ENCODE measurements around the gene FSTL3.

DNA sequence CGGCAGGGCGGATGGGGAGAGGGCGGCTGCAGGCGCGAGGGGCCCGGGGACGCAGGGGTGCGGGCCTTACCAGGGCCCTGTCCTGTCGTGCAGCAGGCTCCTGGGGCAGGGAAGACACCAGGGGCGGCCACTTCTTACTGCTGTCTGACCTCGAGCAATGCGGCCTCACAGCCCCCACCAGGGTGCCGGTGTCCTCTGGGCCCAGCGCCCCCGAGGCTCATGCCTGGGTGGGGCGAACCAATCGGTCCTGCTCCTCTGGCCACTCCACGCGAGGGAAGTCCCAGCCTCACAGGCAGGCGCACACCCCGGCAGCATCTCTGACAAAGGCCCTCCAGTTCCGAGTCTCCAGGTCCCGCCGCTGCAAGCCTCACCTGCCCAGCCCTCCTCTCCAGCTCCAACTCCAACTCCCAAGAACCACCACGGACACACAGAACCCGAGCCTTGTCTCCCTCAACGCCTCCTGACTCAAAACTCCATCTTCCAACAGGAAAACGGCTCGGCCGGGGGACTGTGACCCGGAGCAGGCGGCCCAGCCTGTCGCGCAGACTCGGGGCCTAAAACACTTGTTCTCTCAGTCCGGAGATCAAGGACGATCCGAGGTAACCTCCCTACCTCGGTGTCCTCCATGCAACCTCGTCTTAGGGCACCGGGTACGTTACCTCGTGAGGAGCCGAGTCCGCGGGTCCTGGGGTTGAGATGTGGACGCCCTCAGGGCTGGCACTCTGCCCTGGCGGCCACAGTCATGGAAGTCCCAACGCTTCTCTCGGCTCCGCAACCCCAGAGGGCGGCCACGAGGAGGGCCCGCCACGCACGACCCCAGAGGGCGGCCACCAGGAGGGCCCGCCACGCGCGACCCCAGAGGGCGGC is 30.0 kb upstream of the FSTL3 start:
- TF ChIP-seq, protein P1, sequence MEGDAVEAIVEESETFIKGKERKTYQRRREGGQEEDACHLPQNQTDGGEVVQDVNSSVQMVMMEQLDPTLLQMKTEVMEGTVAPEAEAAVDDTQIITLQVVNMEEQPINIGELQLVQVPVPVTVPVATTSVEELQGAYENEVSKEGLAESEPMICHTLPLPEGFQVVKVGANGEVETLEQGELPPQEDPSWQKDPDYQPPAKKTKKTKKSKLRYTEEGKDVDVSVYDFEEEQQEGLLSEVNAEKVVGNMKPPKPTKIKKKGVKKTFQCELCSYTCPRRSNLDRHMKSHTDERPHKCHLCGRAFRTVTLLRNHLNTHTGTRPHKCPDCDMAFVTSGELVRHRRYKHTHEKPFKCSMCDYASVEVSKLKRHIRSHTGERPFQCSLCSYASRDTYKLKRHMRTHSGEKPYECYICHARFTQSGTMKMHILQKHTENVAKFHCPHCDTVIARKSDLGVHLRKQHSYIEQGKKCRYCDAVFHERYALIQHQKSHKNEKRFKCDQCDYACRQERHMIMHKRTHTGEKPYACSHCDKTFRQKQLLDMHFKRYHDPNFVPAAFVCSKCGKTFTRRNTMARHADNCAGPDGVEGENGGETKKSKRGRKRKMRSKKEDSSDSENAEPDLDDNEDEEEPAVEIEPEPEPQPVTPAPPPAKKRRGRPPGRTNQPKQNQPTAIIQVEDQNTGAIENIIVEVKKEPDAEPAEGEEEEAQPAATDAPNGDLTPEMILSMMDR (IDR thresholded peaks at IDR 0.05), result no peak
- TF ChIP-seq POLR2AphosphoS5 (IDR thresholded peaks at IDR 0.05) (no peak), EP300 (IDR thresholded peaks at IDR 0.05) (no peak)
